RPMI8226 (cell line): ENCODE measurements around the gene MAP4K4.

ENCODE experiments used
- DNase-seq: peaks from one replicate; pipeline ENCODE4 v3.0.0-alpha.2; 2015

Gene MAP4K4

GRCh38 chr2:101818531-101819451 is 121.3 kb downstream of the MAP4K4 start:
- DNase-seq, result no peak

GRCh38 chr2:101820519-101820918 is 123.0 kb downstream of the MAP4K4 start:
- DNase-seq, result no peak

- DNase-seq, result no peak
Observed at GRCh38 chr2:101821059-101821805, 123.7 kb downstream of the MAP4K4 start.

- DNase-seq, result no peak
Observed at GRCh38 chr2:101821828-101822458, 124.4 kb downstream of the MAP4K4 start.

- peak; percentile 49 for DNase-seq
Observed at GRCh38 chr2:101823347-101823791, 125.9 kb downstream of the MAP4K4 start.

- DNase-seq, result no peak
Observed at GRCh38 chr2:101823859-101824258, 126.4 kb downstream of the MAP4K4 start.

- no peak for DNase-seq
Observed at GRCh38 chr2:101826716-101827115, 129.2 kb downstream of the MAP4K4 start.

- no peak for DNase-seq
Observed at GRCh38 chr2:101827246-101827645, 129.7 kb downstream of the MAP4K4 start.

- no peak for DNase-seq
Observed at GRCh38 chr2:101828257-101828656, 130.8 kb downstream of the MAP4K4 start.

- no peak for DNase-seq
Observed at GRCh38 chr2:101828673-101829334, 131.3 kb downstream of the MAP4K4 start.

- no peak for DNase-seq
Observed at GRCh38 chr2:101829429-101829828, 131.9 kb downstream of the MAP4K4 start.

GRCh38 chr2:101830146-101830545 is 132.6 kb downstream of the MAP4K4 start:
- DNase-seq, result no peak

- DNase-seq, result no peak
Observed at GRCh38 chr2:101830555-101830954, 133.0 kb downstream of the MAP4K4 start.

- DNase-seq, result peak; percentile 48
Observed at GRCh38 chr2:101831351-101831865, 133.9 kb downstream of the MAP4K4 start.

- DNase-seq, result no peak
Observed at GRCh38 chr2:101832114-101832513, 134.6 kb downstream of the MAP4K4 start.

- no peak for DNase-seq
Observed at GRCh38 chr2:101833890-101834523, 136.5 kb downstream of the MAP4K4 start.

GRCh38 chr2:101837354-101837753 is 139.8 kb downstream of the MAP4K4 start:
- DNase-seq, result no peak

- DNase-seq, result no peak
Observed at GRCh38 chr2:101841679-101842327, 144.3 kb downstream of the MAP4K4 start.

- DNase-seq, result no peak
Observed at GRCh38 chr2:101842471-101842870, 145.0 kb downstream of the MAP4K4 start.

GRCh38 chr2:101843048-101843447 is 145.5 kb downstream of the MAP4K4 start:
- DNase-seq, result no peak

GRCh38 chr2:101843471-101843870 is 146.0 kb downstream of the MAP4K4 start:
- no peak for DNase-seq
